K562 (cell line): ENCODE measurements around the gene COX7A1. TPM values are rescaled to one million over a fixed set of nuclear protein-coding genes. Genes with fewer than 3 reads are reported as not detected.
A peak's percentile ranks its signal among the peaks of the same experiment; 100 is the strongest.

Source experiments
- ARHGAP35 ChIP-seq: fragments of 450-650 bp; IDR thresholded peaks from 2 replicates; pipeline ENCODE4 v1.6.1; 2018; ENCODE audit not compliant: partially characterized antibody
- C11orf30 ChIP-seq: fragments of 450-650 bp; IDR thresholded peaks from 2 replicates; pipeline ENCODE4 v1.6.1; 2016; ENCODE audit warnings: low read depth, mild to moderate bottlenecking
- CREB1 ChIP-seq, 2 experiments: sonication (generic) in 1 of 2; formaldehyde crosslinking in 1 of 2; IDR thresholded peaks; 2 replicates each; pipeline versions ENCODE4 v1.6.1 to v1.8.0; 2012 to 2022; ENCODE audit warnings: inconsistent platforms in 1 of 2, mild to moderate bottlenecking in 1 of 2, missing genetic modification reagents in 1 of 2, moderate library complexity in 1 of 2
- CREB3L1 ChIP-seq: fragments of 450-650 bp; IDR thresholded peaks from 2 replicates; pipeline ENCODE4 v1.6.1; 2014; ENCODE audit warnings: low read depth, mild to moderate bottlenecking, moderate library complexity, borderline replicate concordance
- FIP1L1 ChIP-seq: fragments of 200-400 bp; formaldehyde crosslinking; IDR thresholded peaks from 2 replicates; pipeline ENCODE4 v1.6.1; 2018; ENCODE audit warnings: mild to moderate bottlenecking, low read depth, low read length; ENCODE audit not compliant: poor library complexity, severe bottlenecking
- FOS ChIP-seq: IDR thresholded peaks from 3 replicates; pipeline ENCODE4 v1.6.1; 2011; ENCODE audit not compliant: insufficient read length; ENCODE audit errors: extremely low read depth
- HNRNPL ChIP-seq: fragments of 200-400 bp; formaldehyde crosslinking; IDR thresholded peaks from 2 replicates; pipeline ENCODE4 v1.6.1; 2017; ENCODE audit warnings: low read depth, mild to moderate bottlenecking, low read length
- JUNB ChIP-seq: fragments of 450-650 bp; formaldehyde crosslinking; conservative IDR thresholded peaks from 2 replicates; pipeline ENCODE4 v1.4.0; 2020; ENCODE audit warnings: mild to moderate bottlenecking
- MXD1 ChIP-seq: fragments of 250-450 bp; sonication (Bioruptor Pico); IDR thresholded peaks from 2 replicates; pipeline ENCODE4 v1.8.0; 2021; ENCODE audit warnings: borderline replicate concordance, mild to moderate bottlenecking, moderate library complexity; ENCODE audit not compliant: poor library complexity, severe bottlenecking
- NCOA2 ChIP-seq, 2 experiments: fragments of 450-650 bp; IDR thresholded peaks; 2 replicates each; pipeline ENCODE4 v1.6.1; 2018; ENCODE audit warnings: mild to moderate bottlenecking in 2 of 2, moderate library complexity in 1 of 2; ENCODE audit not compliant: partially characterized antibody in 2 of 2
- ZFP36 ChIP-seq: fragments of 150-350 bp; IDR thresholded peaks from 2 replicates; pipeline ENCODE4 v1.6.1; 2018; ENCODE audit warnings: low read length, low read depth; ENCODE audit not compliant: partially characterized antibody
- ZNF239 ChIP-seq: fragments of 250-450 bp; sonication (Bioruptor Pico); IDR thresholded peaks from 2 replicates; pipeline ENCODE4 v1.4.0; 2020; ENCODE audit warnings: mild to moderate bottlenecking
- ZNF347 ChIP-seq: fragments of 450-650 bp; formaldehyde crosslinking; IDR thresholded peaks from 2 replicates; pipeline ENCODE4 v1.4.0; 2020; ENCODE audit warnings: low read depth, mild to moderate bottlenecking, moderate library complexity
- polyA plus RNA-seq, 8 experiments: library from polyadenylated mRNA; depleted of rRNA in 4 of 8; stranded (reverse) in 5 of 8; unstranded in 3 of 8; fragments of >200 nt; fragmentation: Nextera tagmentation in 2 of 8; fragmentation: Illumina TruSeq in 1 of 8; extraction: Ambion mirVana in 2 of 8; extraction: Trizol in 1 of 8; gene quantifications; 2 replicates each; pipeline versions ENCODE4 v1.2.1 to v1.2.3, GENCODE V29; 2011 to 2014; ENCODE audit warnings: inconsistent platforms in 1 of 8, missing spikeins in 1 of 8
- total RNA-seq, 7 experiments: library from RNA; depleted of rRNA in 6 of 7; stranded (reverse); fragments of >200 nt in 6 of 7; fragmentation: Illumina TruSeq in 2 of 7; extraction: Trizol in 2 of 7; gene quantifications; 2 replicates each; pipeline versions ENCODE4 v1.2.1 to v1.2.3, GENCODE V29; 2011 to 2021; ENCODE audit warnings: low replicate concordance in 1 of 7
- TF ChIP-seq, protein P1 (sequence below): IDR thresholded peaks from 2 replicates; pipeline ENCODE4 v1.6.1; 2011; ENCODE audit warnings: borderline replicate concordance, low read depth, mild to moderate bottlenecking, moderate library complexity, low read length; ENCODE audit not compliant: insufficient read depth, poor library complexity, severe bottlenecking
- TF ChIP-seq, protein P2 (sequence below): fragments of 250-450 bp; sonication (Bioruptor Pico); IDR thresholded peaks from 2 replicates; pipeline ENCODE4 v1.4.0; 2020; ENCODE audit warnings: borderline replicate concordance
- TF ChIP-seq, protein P3 (sequence below): sonication (generic); formaldehyde crosslinking; IDR thresholded peaks from 2 replicates; pipeline ENCODE4 v1.8.1; 2023; ENCODE audit warnings: mild to moderate bottlenecking, missing genetic modification reagents
- TF ChIP-seq, protein P4 (sequence below): sonication (generic); formaldehyde crosslinking; IDR thresholded peaks from 2 replicates; pipeline ENCODE4 v1.8.1; 2023; ENCODE audit warnings: mild to moderate bottlenecking, missing genetic modification reagents, moderate library complexity

Gene COX7A1
- total and polyA plus RNA-seq, 9 of the 15 experiments (the other 6 are each of a cell fraction or from before 2014, with no cell fraction given), result 0.08 TPM; not detected in 8

GRCh38 chr19:36114721-36115452 lies 37.4 kb downstream of the COX7A1 start, which contains the start of gene POLR2I (continued):
- TF ChIP-seq MXD1 (peak; percentile 86), FIP1L1 (peak; percentile 80), ARHGAP35 (no peak), C11orf30 (peak; percentile 65), JUNB (no peak), HNRNPL (no peak), CREB3L1 (peak; percentile 78), ZNF347 (no peak), NCOA2 (IDR thresholded peaks at IDR 0.05; ENCODE audit: partially characterized antibody in 2 of 2) (no peak), ZFP36 (no peak), ZNF239 (0 out of 2 replicates have a peak, but pooled peaks have one; percentile 45), CREB1 (IDR thresholded peaks at IDR 0.05) (no peak), CREB1 (CRISPR knock-in tag; IDR thresholded peaks at IDR 0.05) (peak; percentile 30; the same call in 1 of the 2 replicates), FOS (peak; percentile 87)
- TF ChIP-seq, protein P1, sequence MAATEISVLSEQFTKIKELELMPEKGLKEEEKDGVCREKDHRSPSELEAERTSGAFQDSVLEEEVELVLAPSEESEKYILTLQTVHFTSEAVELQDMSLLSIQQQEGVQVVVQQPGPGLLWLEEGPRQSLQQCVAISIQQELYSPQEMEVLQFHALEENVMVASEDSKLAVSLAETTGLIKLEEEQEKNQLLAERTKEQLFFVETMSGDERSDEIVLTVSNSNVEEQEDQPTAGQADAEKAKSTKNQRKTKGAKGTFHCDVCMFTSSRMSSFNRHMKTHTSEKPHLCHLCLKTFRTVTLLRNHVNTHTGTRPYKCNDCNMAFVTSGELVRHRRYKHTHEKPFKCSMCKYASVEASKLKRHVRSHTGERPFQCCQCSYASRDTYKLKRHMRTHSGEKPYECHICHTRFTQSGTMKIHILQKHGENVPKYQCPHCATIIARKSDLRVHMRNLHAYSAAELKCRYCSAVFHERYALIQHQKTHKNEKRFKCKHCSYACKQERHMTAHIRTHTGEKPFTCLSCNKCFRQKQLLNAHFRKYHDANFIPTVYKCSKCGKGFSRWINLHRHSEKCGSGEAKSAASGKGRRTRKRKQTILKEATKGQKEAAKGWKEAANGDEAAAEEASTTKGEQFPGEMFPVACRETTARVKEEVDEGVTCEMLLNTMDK, result no peak
- TF ChIP-seq, protein P2, sequence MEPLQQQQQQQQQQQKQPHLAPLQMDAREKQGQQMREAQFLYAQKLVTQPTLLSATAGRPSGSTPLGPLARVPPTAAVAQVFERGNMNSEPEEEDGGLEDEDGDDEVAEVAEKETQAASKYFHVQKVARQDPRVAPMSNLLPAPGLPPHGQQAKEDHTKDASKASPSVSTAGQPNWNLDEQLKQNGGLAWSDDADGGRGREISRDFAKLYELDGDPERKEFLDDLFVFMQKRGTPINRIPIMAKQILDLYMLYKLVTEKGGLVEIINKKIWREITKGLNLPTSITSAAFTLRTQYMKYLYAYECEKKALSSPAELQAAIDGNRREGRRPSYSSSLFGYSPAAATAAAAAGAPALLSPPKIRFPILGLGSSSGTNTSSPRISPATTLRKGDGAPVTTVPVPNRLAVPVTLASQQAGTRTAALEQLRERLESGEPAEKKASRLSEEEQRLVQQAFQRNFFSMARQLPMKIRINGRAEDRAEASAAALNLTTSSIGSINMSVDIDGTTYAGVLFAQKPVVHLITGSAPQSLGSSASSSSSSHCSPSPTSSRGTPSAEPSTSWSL (CRISPR knock-in tag), result no peak
- TF ChIP-seq, protein P3, sequence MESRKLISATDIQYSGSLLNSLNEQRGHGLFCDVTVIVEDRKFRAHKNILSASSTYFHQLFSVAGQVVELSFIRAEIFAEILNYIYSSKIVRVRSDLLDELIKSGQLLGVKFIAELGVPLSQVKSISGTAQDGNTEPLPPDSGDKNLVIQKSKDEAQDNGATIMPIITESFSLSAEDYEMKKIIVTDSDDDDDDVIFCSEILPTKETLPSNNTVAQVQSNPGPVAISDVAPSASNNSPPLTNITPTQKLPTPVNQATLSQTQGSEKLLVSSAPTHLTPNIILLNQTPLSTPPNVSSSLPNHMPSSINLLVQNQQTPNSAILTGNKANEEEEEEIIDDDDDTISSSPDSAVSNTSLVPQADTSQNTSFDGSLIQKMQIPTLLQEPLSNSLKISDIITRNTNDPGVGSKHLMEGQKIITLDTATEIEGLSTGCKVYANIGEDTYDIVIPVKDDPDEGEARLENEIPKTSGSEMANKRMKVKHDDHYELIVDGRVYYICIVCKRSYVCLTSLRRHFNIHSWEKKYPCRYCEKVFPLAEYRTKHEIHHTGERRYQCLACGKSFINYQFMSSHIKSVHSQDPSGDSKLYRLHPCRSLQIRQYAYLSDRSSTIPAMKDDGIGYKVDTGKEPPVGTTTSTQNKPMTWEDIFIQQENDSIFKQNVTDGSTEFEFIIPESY (CRISPR knock-in tag), result peak; percentile 62
- TF ChIP-seq, protein P4, sequence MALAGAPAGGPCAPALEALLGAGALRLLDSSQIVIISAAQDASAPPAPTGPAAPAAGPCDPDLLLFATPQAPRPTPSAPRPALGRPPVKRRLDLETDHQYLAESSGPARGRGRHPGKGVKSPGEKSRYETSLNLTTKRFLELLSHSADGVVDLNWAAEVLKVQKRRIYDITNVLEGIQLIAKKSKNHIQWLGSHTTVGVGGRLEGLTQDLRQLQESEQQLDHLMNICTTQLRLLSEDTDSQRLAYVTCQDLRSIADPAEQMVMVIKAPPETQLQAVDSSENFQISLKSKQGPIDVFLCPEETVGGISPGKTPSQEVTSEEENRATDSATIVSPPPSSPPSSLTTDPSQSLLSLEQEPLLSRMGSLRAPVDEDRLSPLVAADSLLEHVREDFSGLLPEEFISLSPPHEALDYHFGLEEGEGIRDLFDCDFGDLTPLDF (CRISPR knock-in tag), result peak; percentile 79
